HCT116 (cell line): Measurements from ENCODE around the gene CYP17A1. TPM values are rescaled to one million over a fixed set of nuclear protein-coding genes. Genes with fewer than 3 reads are reported as not detected.

Experiments used
- ATAC-seq: fragments of 200-7000 bp; cut with Tn5 transposase; 2 replicates; pipeline ENCODE4 v1.9.1; 2020; ENCODE audit warnings: mild to moderate bottlenecking, moderate library complexity
- BruUV-seq: library from RNA; stranded (reverse); fragments of 400-500 nt; replicated peaks from 2 replicates; lab custom pipeline; 2021; lab: Mats Ljungman, UMichigan
- CTCF ChIA-PET: fragments of 300-600 bp; sonication (Branson Sonifier 250); formaldehyde crosslinking; loops from one replicate; lab custom pipeline; 2021; ENCODE audit warnings: antibody characterized with exemption; lab: Charles Lee
- POLR2A ChIA-PET: fragments of 300-600, 350-600 bp; sonication (Branson Sonifier 250); formaldehyde crosslinking; loops from one replicate; lab custom pipeline; 2021; ENCODE audit warnings: antibody characterized with exemption; lab: Charles Lee
- RAD21 ChIA-PET, 2 experiments: fragments of 300-600 bp; sonication (Branson Sonifier 250); formaldehyde crosslinking; loops; one replicate each; lab custom pipeline; 2023; ENCODE audit warnings: low total read pairs in 2 of 2; ENCODE audit not compliant: uncharacterized antibody in 2 of 2, unreplicated experiment in 2 of 2, low non-redundant PET in 1 of 2; lab: Charles Lee
- DNase-seq: peaks from one replicate; pipeline ENCODE4 v3.0.0-alpha.2; 2010; ENCODE audit warnings: low read depth, low spot score
- H2AFZ ChIP-seq: fragments of 200-600 bp; shearing (Covaris generic), sonication (generic); 2 replicates; pipeline ENCODE4 v1.6.1; 2017; ENCODE audit warnings: low read depth, mixed run types, mixed read lengths, antibody characterized with exemption, low read length; ENCODE audit not compliant: poor library complexity, severe bottlenecking
- H3K27ac ChIP-seq: 2 replicates; pipeline ENCODE4 v1.5.1; 2012; ENCODE audit warnings: low read depth, low read length
- H3K27me3 ChIP-seq: fragments of 200-600 bp; sonication (generic); 2 replicates; pipeline ENCODE4 v1.6.1; 2016; ENCODE audit warnings: mixed run types, low read length, mixed read lengths; ENCODE audit not compliant: insufficient read depth
- H3K36me3 ChIP-seq, 2 experiments: fragments of 200-500 bp in 1 of 2; fragments of 200-600 bp in 1 of 2; sonication (Bioruptor generic) in 1 of 2; sonication (generic) in 1 of 2; 2 replicates each; pipeline versions ENCODE4 v1.5.1 to v1.6.1; 2014 to 2016; ENCODE audit warnings: low read length in 2 of 2, inconsistent platforms in 1 of 2, mixed read lengths in 1 of 2, mixed run types in 1 of 2; ENCODE audit not compliant: insufficient read depth in 2 of 2, control insufficient read depth in 1 of 2
- H3K4me1 ChIP-seq, 2 experiments: fragments of 200-600 bp in 1 of 2; sonication (generic) in 1 of 2; 2 replicates each; pipeline versions ENCODE4 v1.5.1 to v1.6.1; 2012 to 2017; ENCODE audit warnings: low read length in 2 of 2, inconsistent platforms in 1 of 2, mild to moderate bottlenecking in 1 of 2, mixed read lengths in 1 of 2, mixed run types in 1 of 2, moderate library complexity in 1 of 2; ENCODE audit not compliant: insufficient read depth in 2 of 2, control insufficient read depth in 1 of 2
- H3K4me2 ChIP-seq: fragments of 200-600 bp; sonication (generic); 2 replicates; pipeline ENCODE4 v1.6.1; 2017; ENCODE audit warnings: mixed run types, low read length, mixed read lengths
- H3K4me3 ChIP-seq, 2 experiments: fragments of 200-600 bp in 1 of 2; sonication (generic) in 1 of 2; replicated peaks in 1 of 2; 2 replicates each; pipeline ENCODE4 v1.5.1; 2011 to 2016; ENCODE audit warnings: low read length in 2 of 2, control low read depth in 1 of 2, low read depth in 1 of 2, mild to moderate bottlenecking in 1 of 2, mixed read lengths in 1 of 2, mixed run types in 1 of 2
- H3K79me2 ChIP-seq: fragments of 200-600 bp; sonication (generic); 2 replicates; pipeline ENCODE4 v1.6.1; 2017; ENCODE audit warnings: mild to moderate bottlenecking, mixed run types, low read length, moderate library complexity, mixed read lengths; ENCODE audit not compliant: insufficient read depth
- H3K9ac ChIP-seq: fragments of 200-600 bp; sonication (generic); 2 replicates; pipeline ENCODE4 v1.6.1; 2016; ENCODE audit warnings: low read length, mixed read lengths
- H3K9me2 ChIP-seq: fragments of 200-600 bp; sonication (generic), shearing (Covaris generic); 2 replicates; pipeline ENCODE4 v1.6.1; 2017; ENCODE audit warnings: mixed run types, mild to moderate bottlenecking, moderate library complexity; ENCODE audit not compliant: insufficient read depth
- H3K9me3 ChIP-seq, 2 experiments: fragments of 200-500 bp in 1 of 2; fragments of 200-600 bp in 1 of 2; sonication (Bioruptor generic) in 1 of 2; sonication (generic) in 1 of 2; 2 replicates each; pipeline ENCODE4 v1.6.1; 2014 to 2017; ENCODE audit warnings: low read length in 2 of 2, mixed read lengths in 2 of 2, inconsistent platforms in 1 of 2, low read depth in 1 of 2, mild to moderate bottlenecking in 1 of 2, mixed run types in 1 of 2, moderate library complexity in 1 of 2; ENCODE audit not compliant: control insufficient read depth in 1 of 2, insufficient read depth in 1 of 2
- H4K20me1 ChIP-seq: fragments of 200-600 bp; sonication (generic), shearing (Covaris generic); 2 replicates; pipeline ENCODE4 v1.6.1; 2017; ENCODE audit warnings: mixed run types, mild to moderate bottlenecking, moderate library complexity; ENCODE audit not compliant: insufficient read depth
- ATF3 ChIP-seq: IDR thresholded peaks from 2 replicates; pipeline ENCODE4 v1.6.1; 2012
- CBX3 ChIP-seq: IDR thresholded peaks from 2 replicates; pipeline ENCODE4 v1.6.1; 2012; ENCODE audit warnings: low read depth
- CEBPB ChIP-seq: IDR thresholded peaks from 2 replicates; pipeline ENCODE4 v1.6.1; 2012; ENCODE audit warnings: low read depth
- CTCF ChIP-seq, 3 experiments: fragments of 200-600 bp in 1 of 3; sonication (generic) in 1 of 3; IDR thresholded peaks in 2 of 3; conservative IDR thresholded peaks in 1 of 3; 2 replicates each; pipeline ENCODE4 v1.5.1; 2012 to 2017; ENCODE audit warnings: low read depth in 2 of 3, low read length in 2 of 3, antibody characterized with exemption in 1 of 3, borderline replicate concordance in 1 of 3, control low read depth in 1 of 3, mild to moderate bottlenecking in 1 of 3, mixed read lengths in 1 of 3, mixed run types in 1 of 3, moderate library complexity in 1 of 3; ENCODE audit not compliant: insufficient read depth in 1 of 3
- EGR1 ChIP-seq: IDR thresholded peaks from 2 replicates; pipeline ENCODE4 v1.6.1; 2012; ENCODE audit warnings: low read depth
- ELF1 ChIP-seq: IDR thresholded peaks from 2 replicates; pipeline ENCODE4 v1.6.1; 2012; ENCODE audit warnings: low read depth, borderline replicate concordance
- EZH2 ChIP-seq: fragments of 200-600 bp; sonication (generic); IDR thresholded peaks from 2 replicates; pipeline ENCODE4 v1.6.1; 2017; ENCODE audit warnings: antibody characterized with exemption, mixed run types
- MAX ChIP-seq: IDR thresholded peaks from 2 replicates; pipeline ENCODE4 v1.6.1; 2012
- RAD21 ChIP-seq: IDR thresholded peaks from 2 replicates; pipeline ENCODE4 v1.6.1; 2012; ENCODE audit warnings: low read depth, mild to moderate bottlenecking
- SP1 ChIP-seq: IDR thresholded peaks from 2 replicates; pipeline ENCODE4 v1.6.1; 2012; ENCODE audit warnings: low read depth
- SRF ChIP-seq: IDR thresholded peaks from 2 replicates; pipeline ENCODE4 v1.6.1; 2012; ENCODE audit warnings: low read depth
- YY1 ChIP-seq: IDR thresholded peaks from 2 replicates; pipeline ENCODE4 v1.6.1; 2011; ENCODE audit warnings: low read length, low read depth, moderate library complexity, mild to moderate bottlenecking; ENCODE audit not compliant: insufficient replicate concordance; ENCODE audit errors: extremely low read depth
- ZBTB33 ChIP-seq: IDR thresholded peaks from 2 replicates; pipeline ENCODE4 v1.6.1; 2011; ENCODE audit warnings: mild to moderate bottlenecking, low read length, moderate library complexity; ENCODE audit not compliant: insufficient replicate concordance; ENCODE audit errors: extremely low read depth
- ZNF274 ChIP-seq: fragments of 200-500 bp; sonication (Bioruptor generic); IDR thresholded peaks from 2 replicates; pipeline ENCODE4 v1.6.1; 2014; ENCODE audit warnings: mild to moderate bottlenecking, low read depth, low read length, inconsistent platforms
- intact Hi-C: fragments of 100-400 bp; cut with micrococcal nuclease; formaldehyde crosslinking; loops from 2 replicates; pipeline ENCODE4 v1.10.0; 2022
- total RNA-seq: library from RNA; stranded (reverse); gene quantifications from one replicate; pipeline ENCODE4 v1.2.1, GENCODE V29; 2021; ENCODE audit not compliant: unreplicated experiment

The CYP17A1 gene
- total RNA-seq, 1 experiment from 2014 or later = 4.0 TPM

GRCh38 chr10:102813017-102813541 is 24.1 kb downstream of the CYP17A1 start (continued):
- TF ChIP-seq EGR1 = no peak
- TF ChIP-seq CTCF (IDR thresholded peaks at IDR 0.05 in 2 of 3, conservative IDR thresholded peaks at IDR 0.05 in 1 of 3; ENCODE audit: borderline replicate concordance in 1 of 3, insufficient read depth in 1 of 3, low read depth in 2 of 3, low read length in 2 of 3) = no peak
- no peak for TF ChIP-seq ZNF274
- TF ChIP-seq ZBTB33 = no peak

- no peak for DNase-seq
- H3K4me2 ChIP-seq = no peak overlapping the region
- H3K4me3 ChIP-seq = no peak overlapping the region
- ChIA-PET POLR2A (no interaction called here), RAD21 (no interaction called here), CTCF (no interaction called here)
- H3K9ac ChIP-seq = no peak overlapping the region
- no peaks in the 10 kb centered on the region for H3K9me3 ChIP-seq
- no TSS peak for BruUV-seq
- intact Hi-C loops = no loop called here
- H3K36me3 ChIP-seq = peaks cover 0 to 6% of the 10 kb centered on the region in 2 experiments; a peak in 1 of 4 replicates
- no peak overlapping the region for H3K27ac ChIP-seq
- H3K27me3 ChIP-seq = no peaks in the 10 kb centered on the region
- H3K4me1 ChIP-seq = no peaks in the 10 kb centered on the region
- ATAC-seq = no peak
- no peaks in the 10 kb centered on the region for H3K79me2 ChIP-seq
- no peak overlapping the region for H2AFZ ChIP-seq
- H3K9me2 ChIP-seq = no peaks in the 10 kb centered on the region
- H4K20me1 ChIP-seq = no peaks in the 10 kb centered on the region
- TF ChIP-seq MAX = no peak
- TF ChIP-seq YY1 = no peak
- no peak for TF ChIP-seq ELF1
- TF ChIP-seq CEBPB = no peak
- no peak for TF ChIP-seq SP1
- no peak for TF ChIP-seq ZBTB33
- no peak for TF ChIP-seq CTCF (IDR thresholded peaks at IDR 0.05 in 2 of 3, conservative IDR thresholded peaks at IDR 0.05 in 1 of 3; ENCODE audit: borderline replicate concordance in 1 of 3, insufficient read depth in 1 of 3, low read depth in 2 of 3, low read length in 2 of 3)
- TF ChIP-seq RAD21 = no peak
- no peak for TF ChIP-seq CBX3
- no peak for TF ChIP-seq ATF3
- no peak for TF ChIP-seq EZH2
- TF ChIP-seq SRF = no peak
Measured at GRCh38 chr10:102812231-102812876, 24.9 kb downstream of the CYP17A1 start.
